OCI-LY7 (cell line): ENCODE results near the gene GTF3C1.

Source experiments
- CTCF ChIP-seq: fragments of 200-600 bp; sonication (generic); conservative IDR thresholded peaks from 2 replicates; pipeline ENCODE4 v1.5.1; 2014; ENCODE audit warnings: mild to moderate bottlenecking, antibody characterized with exemption, low read length, moderate library complexity, mixed read lengths
- EZH2phosphoT487 ChIP-seq: fragments of 200-600 bp; sonication (generic); IDR thresholded peaks from 2 replicates; pipeline ENCODE4 v1.6.1; 2018; ENCODE audit warnings: low read depth, borderline replicate concordance, mild to moderate bottlenecking, mixed run types, antibody characterized with exemption, low read length, moderate library complexity, mixed read lengths

GRCh38 chr16:27430923-27431484 is 118.7 kb downstream of the GTF3C1 start:
- TF ChIP-seq CTCF = no peak
- TF ChIP-seq EZH2phosphoT487 = no peak
